Stimulated activated CD4-positive, alpha-beta T cell treated with anti-CD3 and anti-CD28 coated beads, Interleukin-2, amount 100 ng/mL, for 24 hours (primary cell): ENCODE measurements around the gene CRHR2.
A peak's percentile ranks its signal among the peaks of the same experiment; 100 is the strongest.
"Not testable (repeated sequence)": the region's sequence is repeated elsewhere in the genome, so short reads cannot be mapped to it uniquely, and the experiment has no call there.

ENCODE experiments used
- DNase-seq, 2 donors: peaks; one replicate each; pipeline ENCODE4 v3.0.0-alpha.2; 2020

The CRHR2 gene

GRCh38 chr7:30682212-30683083 is at the start of gene CRHR2:
Gene CRHR2, minus strand, starts transcription at chr7:30682456. Its CDS starts 176 bp downstream, at chr7:30682280.
- peak; percentile 26 to 42 for DNase-seq

GRCh38 chr7:30731581-30731980 is 49.3 kb upstream of the CRHR2 start:
- no peak for DNase-seq

GRCh38 chr7:30730996-30731395 is 48.7 kb upstream of the CRHR2 start:
- DNase-seq: no peak

GRCh38 chr7:30730097-30730496 is 47.8 kb upstream of the CRHR2 start:
- DNase-seq: no peak

GRCh38 chr7:30729642-30730041 is 47.4 kb upstream of the CRHR2 start:
- DNase-seq: no peak

- DNase-seq: no peak
Observed at GRCh38 chr7:30728591-30729100, 46.4 kb upstream of the CRHR2 start.

GRCh38 chr7:30727061-30727945 is 45.0 kb upstream of the CRHR2 start:
- DNase-seq: peak in 1 of 2 donors; percentile 30

- no peak for DNase-seq
Observed at GRCh38 chr7:30726296-30727006, 44.2 kb upstream of the CRHR2 start.

- DNase-seq: no peak
Observed at GRCh38 chr7:30723776-30724175, 41.5 kb upstream of the CRHR2 start.

GRCh38 chr7:30722671-30723070 is 40.4 kb upstream of the CRHR2 start:
- DNase-seq: no peak

- DNase-seq: no peak
Observed at GRCh38 chr7:30722187-30722586, 39.9 kb upstream of the CRHR2 start.

- DNase-seq: no peak
Observed at GRCh38 chr7:30721211-30721610, 39.0 kb upstream of the CRHR2 start.

- DNase-seq: not testable (repeated sequence)
Observed at GRCh38 chr7:30719434-30719833, 37.2 kb upstream of the CRHR2 start.

- no peak for DNase-seq
Observed at GRCh38 chr7:30717181-30717580, 34.9 kb upstream of the CRHR2 start.

- DNase-seq: no peak
Observed at GRCh38 chr7:30714129-30714528, 31.9 kb upstream of the CRHR2 start.

GRCh38 chr7:30713392-30713791 is 31.1 kb upstream of the CRHR2 start:
- DNase-seq: no peak

- no peak for DNase-seq
Observed at GRCh38 chr7:30710669-30711068, 28.4 kb upstream of the CRHR2 start.

GRCh38 chr7:30709549-30709948 is 27.3 kb upstream of the CRHR2 start:
- no peak for DNase-seq

- DNase-seq: no peak
Observed at GRCh38 chr7:30708983-30709382, 26.7 kb upstream of the CRHR2 start.

- no peak for DNase-seq
Observed at GRCh38 chr7:30708412-30708811, 26.2 kb upstream of the CRHR2 start.

- no peak for DNase-seq
Observed at GRCh38 chr7:30707391-30708357, 25.4 kb upstream of the CRHR2 start.

- no peak for DNase-seq
Observed at GRCh38 chr7:30706908-30707307, 24.7 kb upstream of the CRHR2 start.
